Left forelimb (tissue), 1 donor: Measurements from ENCODE around the gene KCTD15.

ENCODE experiments used
- DNase-seq: peaks from one replicate; pipeline ENCODE4 v3.0.0-alpha.2; 2018; ENCODE audit warnings: low spot score

Gene KCTD15

DNA sequence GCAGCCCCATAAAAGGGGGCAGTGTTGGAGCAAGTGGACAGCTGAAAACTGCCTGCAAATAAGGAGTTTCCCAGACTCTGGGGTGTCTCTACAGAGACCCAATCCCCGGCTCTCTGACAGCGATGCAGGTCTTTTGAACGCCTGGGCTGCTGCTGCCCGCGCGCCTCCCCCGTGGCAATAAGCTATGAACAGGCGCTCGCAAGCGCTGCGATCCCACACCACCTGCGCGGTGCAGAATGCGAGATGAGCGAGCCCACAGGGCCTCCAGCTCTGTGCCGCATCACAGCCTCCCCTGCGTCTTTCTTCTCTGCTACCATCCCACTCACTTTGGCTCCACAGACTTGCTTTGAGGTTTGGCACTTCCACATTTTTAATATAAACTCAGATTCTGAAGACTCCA is 62.3 kb downstream of the KCTD15 start:
- DNase-seq, result no peak

DNA sequence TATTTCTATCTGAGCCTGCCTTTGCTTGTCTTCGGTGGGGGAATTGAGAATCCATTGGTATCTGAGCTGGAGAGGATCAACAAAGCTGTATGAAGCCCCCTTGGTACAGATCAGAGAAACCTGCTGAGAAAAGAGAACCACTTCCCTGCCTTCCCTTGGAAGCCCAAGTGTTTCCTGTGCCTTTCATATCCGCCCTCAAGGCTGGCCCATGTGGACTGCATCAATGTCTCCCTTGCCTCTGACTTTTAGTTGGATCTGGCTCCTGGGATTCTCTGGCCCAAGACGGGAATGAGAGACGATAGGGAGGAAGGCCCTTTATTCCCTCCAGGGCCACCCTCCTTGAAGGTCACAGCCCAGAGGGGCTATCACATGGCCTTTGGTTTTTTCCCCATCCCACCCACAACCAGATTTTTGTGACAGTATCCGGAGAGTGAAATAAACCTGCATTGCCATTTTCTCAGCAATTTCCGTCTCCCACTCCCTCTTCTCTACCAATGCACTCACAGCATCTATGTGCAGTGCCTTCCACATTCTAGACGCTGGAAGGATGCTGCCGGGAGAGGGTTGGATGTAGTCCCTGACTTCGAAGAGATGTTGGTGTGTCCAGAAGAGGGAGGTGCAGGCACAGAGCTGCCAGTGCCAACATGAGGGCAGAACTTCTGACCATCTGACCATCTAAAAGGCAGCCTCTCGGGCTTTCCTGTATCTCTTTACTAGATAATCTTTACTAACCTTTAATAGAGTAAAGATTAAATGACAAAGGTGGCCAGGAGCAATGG is 63.8 kb downstream of the KCTD15 start:
- DNase-seq, result no peak

DNA sequence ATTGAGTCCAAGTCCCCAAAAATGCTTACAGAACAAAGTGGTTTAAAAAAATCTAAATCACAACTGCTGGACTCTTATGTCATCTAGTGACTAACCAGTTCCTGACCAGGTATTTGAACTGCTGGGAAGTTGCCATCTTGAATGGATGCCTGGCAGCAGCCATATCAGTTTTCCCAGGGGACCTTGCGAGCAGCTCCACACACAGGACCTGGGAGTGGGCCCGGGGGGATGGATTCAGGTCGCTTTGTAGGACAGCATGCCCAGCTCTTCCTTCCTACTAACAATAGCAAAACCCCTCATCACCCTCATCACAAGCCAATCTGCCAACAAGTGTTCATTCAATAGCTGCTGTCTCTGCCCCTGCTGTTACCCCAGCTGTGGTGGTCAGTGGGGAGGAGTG is 65.3 kb downstream of the KCTD15 start:
- DNase-seq, result no peak

DNA sequence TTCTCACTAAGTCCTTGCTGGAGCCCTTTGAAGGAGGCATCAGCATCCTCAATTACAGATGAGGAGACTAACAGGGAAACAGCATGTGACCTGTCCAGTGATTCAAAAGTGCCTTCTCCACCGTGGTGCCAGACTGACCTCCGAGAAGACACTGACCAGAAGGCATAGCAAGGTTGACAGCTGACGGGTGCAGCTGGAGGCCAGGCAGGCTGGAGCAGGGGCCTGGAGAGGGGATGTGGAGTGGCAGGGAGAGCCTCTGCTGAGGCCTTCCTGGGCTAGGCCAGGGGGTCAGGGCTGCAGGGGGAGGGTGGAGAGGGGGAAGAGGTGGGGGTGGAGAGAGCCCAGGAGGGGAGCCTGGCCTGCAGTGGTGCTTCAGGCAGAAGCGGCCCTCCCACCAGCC is 66.3 kb downstream of the KCTD15 start:
- no peak for DNase-seq

DNA sequence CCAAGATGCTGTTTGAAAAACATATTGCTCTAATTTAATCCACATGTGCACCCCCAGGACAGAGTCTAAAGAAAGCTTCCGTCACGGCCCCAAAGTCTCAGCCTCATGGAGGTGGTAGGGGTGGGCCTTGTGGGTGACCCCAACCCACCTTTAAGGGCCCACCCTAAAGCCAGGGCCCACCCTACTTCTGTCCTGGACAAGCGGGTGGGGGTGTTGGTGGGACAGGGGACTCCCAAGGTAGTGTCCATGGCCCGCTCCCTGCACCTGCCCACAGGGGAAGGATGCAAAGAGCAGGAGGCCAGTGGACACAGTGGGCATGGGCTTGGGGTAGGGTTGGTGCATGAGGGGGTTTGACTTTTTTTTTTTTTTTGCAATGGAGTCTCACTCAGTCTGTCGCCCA is 66.8 kb downstream of the KCTD15 start:
- DNase-seq, result no peak

DNA sequence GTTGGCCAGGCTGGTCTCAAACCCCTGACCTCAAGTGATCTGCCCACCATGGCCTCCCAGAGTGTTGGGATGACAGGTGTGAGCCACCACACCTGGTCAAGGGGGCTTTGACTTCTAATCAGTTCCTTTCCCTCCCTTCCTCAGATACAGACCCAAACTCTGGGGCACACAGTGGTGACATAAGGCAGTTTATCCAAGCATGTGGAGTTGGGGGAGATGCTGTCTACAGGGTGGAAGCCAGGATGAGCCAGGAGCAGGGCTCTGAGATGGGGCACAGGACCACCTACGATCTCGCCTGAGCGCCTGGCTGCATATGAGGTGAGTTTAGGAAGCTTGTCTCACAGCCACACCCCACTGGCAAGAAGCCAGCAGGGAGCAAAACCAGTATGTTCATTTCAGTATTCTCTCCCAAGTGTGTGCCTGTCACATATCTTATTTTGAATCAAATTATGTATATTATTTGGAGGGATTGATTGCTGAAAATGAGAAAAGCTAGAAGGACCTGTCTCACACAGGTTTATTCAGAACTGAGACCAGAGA is 67.7 kb downstream of the KCTD15 start:
- no peak for DNase-seq

DNA sequence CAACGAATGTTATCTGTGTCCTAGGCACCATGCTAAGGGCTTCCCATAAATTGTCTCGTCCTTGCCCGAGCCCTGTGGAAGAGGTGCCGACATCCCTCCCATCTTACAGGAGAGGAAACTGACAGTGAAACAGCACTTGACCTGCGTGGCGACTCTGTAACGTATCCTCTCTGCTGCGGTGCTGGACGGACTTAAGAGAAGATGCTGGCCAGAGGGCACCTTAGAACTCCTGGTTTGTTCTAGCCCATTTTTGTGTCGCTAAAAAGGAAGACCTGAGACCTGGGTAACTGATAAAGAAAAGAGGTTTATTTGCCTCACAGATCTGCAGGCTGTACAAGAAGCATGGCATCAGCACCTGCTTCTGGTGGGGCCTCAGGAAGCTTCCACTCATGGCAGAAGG is 68.6 kb downstream of the KCTD15 start:
- no peak for DNase-seq
